ENCODE measurements around the gene FCER1G. TPM values are rescaled to one million over a fixed set of nuclear protein-coding genes. Genes with fewer than 3 reads are reported as not detected.
A peak's percentile ranks its signal among the peaks of the same experiment; 100 is the strongest.

The FCER1G gene
- total RNA-seq, 4 donors from 2014 or later, result 20.9 to 194 (median 49.2) TPM

- no peak for TF ChIP-seq CTCF (IDR thresholded peaks at IDR 0.05)
- TF ChIP-seq POLR2AphosphoS5 (IDR thresholded peaks at IDR 0.05), result no peak
- TF ChIP-seq POLR2A (IDR thresholded peaks at IDR 0.05), result no peak
- no peak for TF ChIP-seq EP300 (IDR thresholded peaks at IDR 0.05; ENCODE audit: low read depth)
- Histone ChIP-seq H3K36me3 (peaks cover 0 to 27% (median 9%) of the 10 kb centered on the region in 4 donors), H3K4me1 (peaks cover 0 to 36% (median 18%) of the 10 kb centered on the region in 4 donors), H3K4me3 (peak overlapping the region; percentile 59 to 81 (median 64)), H3K27me3 (no peaks in the 10 kb centered on the region), H3K27ac (peak overlapping the region; percentile 83 to 91 (median 88)), H3K9me3 (no peaks in the 10 kb centered on the region)
- intact Hi-C loops (cut with DNase I; ENCODE audit: low total_unique reads) (no loop called here), in situ Hi-C loops (cut with MboI; ENCODE audit: low pct_ligation_motif_present in 1 of 4, low pct_unique_long_range_greater_than_20kb in 1 of 4, low sequenced_read_pairs in 3 of 4) (no loop called here)
- WGBS, 2 donors (ENCODE audit: low coverage in 1 of 2), result 14 to 27% methylated on average over 2 to 17 of the region's 17 CpGs
- DNase-seq, result no peak
These were observed 38.5 kb upstream of the FCER1G start for GRCh38 chr1:161176468-161177111.

- intact Hi-C loops (cut with DNase I; ENCODE audit: low total_unique reads) (no loop called here), in situ Hi-C loops (cut with MboI; ENCODE audit: low pct_ligation_motif_present in 1 of 4, low pct_unique_long_range_greater_than_20kb in 1 of 4, low sequenced_read_pairs in 3 of 4) (no loop called here)
- H3K9me3 ChIP-seq, result no peaks in the 10 kb centered on the region
- H3K27me3 ChIP-seq, result no peaks in the 10 kb centered on the region
- peaks cover 0 to 20% (median 6%) of the 10 kb centered on the region in 4 donors for H3K36me3 ChIP-seq
- DNase-seq, result peak; percentile 94
- WGBS, 2 donors (ENCODE audit: low coverage in 1 of 2), result 5 to 40% methylated on average over 3 to 50 of the region's 50 CpGs
- peak within 1 kb of the TSS; percentile 59 to 81 (median 64) for H3K4me3 ChIP-seq
- peaks cover 0 to 41% (median 18%) of the 10 kb centered on the region in 4 donors for H3K4me1 ChIP-seq
- H3K27ac ChIP-seq, result peak within 1 kb of the TSS; percentile 83 to 91 (median 88)
- TF ChIP-seq POLR2AphosphoS5 (IDR thresholded peaks at IDR 0.05), result peak; percentile 77 to 88 (median 88)
- no peak for TF ChIP-seq EP300 (IDR thresholded peaks at IDR 0.05; ENCODE audit: low read depth)
- peak; percentile 83 for TF ChIP-seq POLR2A (IDR thresholded peaks at IDR 0.05)
- TF ChIP-seq CTCF (IDR thresholded peaks at IDR 0.05), result peak in 1 of 5 experiments; percentile 25
These were observed 37.8 kb upstream of the FCER1G start, which contains the start of gene B4GALT3 for GRCh38 chr1:161177112-161177935. Gene B4GALT3 (minus strand): TSS chr1:161177507. CDS start chr1:161176060, 1,447 bp downstream.

- Histone ChIP-seq H3K4me1 (peaks cover 0 to 35% (median 18%) of the 10 kb centered on the region in 4 donors), H3K36me3 (peaks cover 0 to 18% (median 5%) of the 10 kb centered on the region in 4 donors), H3K27ac (peak overlapping the region; percentile 83 to 91 (median 88)), H3K9me3 (no peaks in the 10 kb centered on the region), H3K27me3 (no peaks in the 10 kb centered on the region), H3K4me3 (peak overlapping the region in 3 of 4 donors; percentile 62 to 81 (median 67))
- DNase-seq, result no peak
- in situ Hi-C loops (cut with MboI; ENCODE audit: low pct_ligation_motif_present in 1 of 4, low pct_unique_long_range_greater_than_20kb in 1 of 4, low sequenced_read_pairs in 3 of 4) (no loop called here), intact Hi-C loops (cut with DNase I; ENCODE audit: low total_unique reads) (no loop called here)
- WGBS, 2 donors (ENCODE audit: low coverage in 1 of 2), result 36 to 55% methylated on average over 9 of the region's 9 CpGs
- no peak for TF ChIP-seq CTCF (IDR thresholded peaks at IDR 0.05)
- no peak for TF ChIP-seq POLR2A (IDR thresholded peaks at IDR 0.05)
- TF ChIP-seq POLR2AphosphoS5 (IDR thresholded peaks at IDR 0.05), result no peak
- no peak for TF ChIP-seq EP300 (IDR thresholded peaks at IDR 0.05; ENCODE audit: low read depth)
These were observed 37.2 kb upstream of the FCER1G start for GRCh38 chr1:161177936-161178244.

GRCh38 chr1:161179698-161180097, 35.4 kb upstream of the FCER1G start:
- Histone ChIP-seq H3K9me3 (no peaks in the 10 kb centered on the region), H3K27ac (no peak overlapping the region), H3K4me3 (no peak overlapping the region), H3K4me1 (peaks cover 0 to 34% (median 16%) of the 10 kb centered on the region in 4 donors), H3K36me3 (peaks cover 0 to 3% (median 0%) of the 10 kb centered on the region in 4 donors), H3K27me3 (no peaks in the 10 kb centered on the region)
- TF ChIP-seq CTCF (IDR thresholded peaks at IDR 0.05) (no peak), EP300 (IDR thresholded peaks at IDR 0.05; ENCODE audit: low read depth) (no peak), POLR2A (IDR thresholded peaks at IDR 0.05) (no peak), POLR2AphosphoS5 (IDR thresholded peaks at IDR 0.05) (no peak)
- no peak for DNase-seq
- WGBS, 2 donors (ENCODE audit: low coverage in 1 of 2), result 96 to 100% methylated on average over 1 to 3 of the region's 3 CpGs
- intact Hi-C loops (cut with DNase I; ENCODE audit: low total_unique reads), result no loop called here
- in situ Hi-C loops (cut with MboI; ENCODE audit: low pct_ligation_motif_present in 1 of 4, low pct_unique_long_range_greater_than_20kb in 1 of 4, low sequenced_read_pairs in 3 of 4), result no loop called here
